Large intestine (tissue), 3 donors: ENCODE measurements around the gene CEP250. TPM values are rescaled to one million over a fixed set of nuclear protein-coding genes. Genes with fewer than 3 reads are reported as not detected.
A peak's percentile ranks its signal among the peaks of the same experiment; 100 is the strongest.
"Not testable (repeated sequence)": the region's sequence is repeated elsewhere in the genome, so short reads cannot be mapped to it uniquely, and the experiment has no call there.

Experiments
- DNase-seq, 2 donors: peaks; one replicate each; pipeline versions ENCODE4 v3.0.0 to v3.0.0-alpha.2; 2013
- H3K27ac ChIP-seq: one replicate; pipeline ENCODE4 v1.5.1; 2013; ENCODE audit warnings: low read length
- H3K27me3 ChIP-seq: 2 replicates; pipeline ENCODE4 v1.6.1; 2013; ENCODE audit warnings: low read length; ENCODE audit not compliant: control insufficient read depth, insufficient read depth
- H3K36me3 ChIP-seq: 2 replicates; pipeline ENCODE4 v1.6.1; 2013; ENCODE audit warnings: low read length; ENCODE audit not compliant: control insufficient read depth, insufficient read depth
- H3K4me1 ChIP-seq: one replicate; pipeline ENCODE4 v1.6.1; 2013; ENCODE audit warnings: low read length; ENCODE audit not compliant: control insufficient read depth, insufficient read depth
- H3K4me3 ChIP-seq: one replicate; pipeline ENCODE4 v1.5.1; 2013; ENCODE audit warnings: low read length
- H3K9me3 ChIP-seq: one replicate; pipeline ENCODE4 v1.6.1; 2013; ENCODE audit warnings: mild to moderate bottlenecking, low read depth, low read length, moderate library complexity; ENCODE audit not compliant: control insufficient read depth
- WGBS: methylation state at CpG from one replicate; pipeline ENCODE4 v1.1.5; 2013; ENCODE audit warnings: low lambda C conversion rate; ENCODE audit not compliant: insufficient coverage; 5-methylcytosine and 5-hydroxymethylcytosine counted together
- polyA plus RNA-seq: library from polyadenylated mRNA; unstranded; fragments of 120-200 nt; gene quantifications from one replicate; pipeline ENCODE4 v1.2.1, GENCODE V29; 2013

CEP250 gene
- polyA plus RNA-seq, 1 donor: 31.0 TPM

GRCh38 chr20:35506872-35507638 is 51.7 kb downstream of the CEP250 start:
- 83% methylated on average over 1 of the region's 6 CpGs for WGBS
- H3K4me3 ChIP-seq: no peak overlapping the region
- peaks cover 85% of the 10 kb centered on the region for H3K36me3 ChIP-seq
- no peak overlapping the region for H3K27ac ChIP-seq
- H3K27me3 ChIP-seq: no peaks in the 10 kb centered on the region
- H3K4me1 ChIP-seq: no peaks in the 10 kb centered on the region
- no peaks in the 10 kb centered on the region for H3K9me3 ChIP-seq
- no peak for DNase-seq

- Histone ChIP-seq H3K9me3 (no peaks in the 10 kb centered on the region), H3K36me3 (peaks cover 82% of the 10 kb centered on the region), H3K4me3 (no peak overlapping the region), H3K27me3 (no peaks in the 10 kb centered on the region), H3K4me1 (no peaks in the 10 kb centered on the region), H3K27ac (no peak overlapping the region)
- 20% methylated on average over 1 of the region's 10 CpGs for WGBS
- DNase-seq: no peak
Measured at GRCh38 chr20:35508493-35509218, 53.3 kb downstream of the CEP250 start.

GRCh38 chr20:35510951-35511735 is 55.7 kb downstream of the CEP250 start:
- Histone ChIP-seq H3K27ac (no peak overlapping the region), H3K9me3 (no peaks in the 10 kb centered on the region), H3K27me3 (no peaks in the 10 kb centered on the region), H3K4me1 (no peaks in the 10 kb centered on the region), H3K4me3 (no peak overlapping the region), H3K36me3 (peaks cover 75% of the 10 kb centered on the region)
- DNase-seq: no peak
- WGBS: no CpG with 5 or more reads among the region's 12 CpGs

- no peaks in the 10 kb centered on the region for H3K9me3 ChIP-seq
- no CpG with 5 or more reads among the region's 2 CpGs for WGBS
- no peaks in the 10 kb centered on the region for H3K27me3 ChIP-seq
- no peak overlapping the region for H3K27ac ChIP-seq
- H3K4me1 ChIP-seq: no peaks in the 10 kb centered on the region
- peaks cover 71% of the 10 kb centered on the region for H3K36me3 ChIP-seq
- DNase-seq: peak in 1 of 2 donors; percentile 13
- no peak overlapping the region for H3K4me3 ChIP-seq
Measured at GRCh38 chr20:35511814-35512420, 56.5 kb downstream of the CEP250 start.

- DNase-seq: no peak
- WGBS: no CpG with 5 or more reads among the region's 11 CpGs
- no peak overlapping the region for H3K27ac ChIP-seq
- H3K4me3 ChIP-seq: no peak overlapping the region
- H3K4me1 ChIP-seq: no peaks in the 10 kb centered on the region
- H3K36me3 ChIP-seq: peaks cover 48% of the 10 kb centered on the region
- no peaks in the 10 kb centered on the region for H3K9me3 ChIP-seq
- no peaks in the 10 kb centered on the region for H3K27me3 ChIP-seq
Measured at GRCh38 chr20:35514371-35514932, 59.1 kb downstream of the CEP250 start.

- H3K27me3 ChIP-seq: no peaks in the 10 kb centered on the region
- WGBS: no CpG with 5 or more reads among the region's 4 CpGs
- H3K4me3 ChIP-seq: no peak overlapping the region
- H3K27ac ChIP-seq: no peak overlapping the region
- DNase-seq: no peak
- no peaks in the 10 kb centered on the region for H3K9me3 ChIP-seq
- peaks cover 39% of the 10 kb centered on the region for H3K36me3 ChIP-seq
- H3K4me1 ChIP-seq: no peaks in the 10 kb centered on the region
Measured at GRCh38 chr20:35515341-35515740, 59.9 kb downstream of the CEP250 start.

- WGBS: no CpG with 5 or more reads among the region's 3 CpGs
- Histone ChIP-seq H3K27ac (no peak overlapping the region), H3K4me1 (no peaks in the 10 kb centered on the region), H3K4me3 (no peak overlapping the region), H3K27me3 (no peaks in the 10 kb centered on the region), H3K9me3 (no peaks in the 10 kb centered on the region), H3K36me3 (peaks cover 37% of the 10 kb centered on the region)
- DNase-seq: no peak
Measured at GRCh38 chr20:35515949-35516645, 60.7 kb downstream of the CEP250 start.

- no peaks in the 10 kb centered on the region for H3K4me1 ChIP-seq
- no peak overlapping the region for H3K27ac ChIP-seq
- no peaks in the 10 kb centered on the region for H3K27me3 ChIP-seq
- no peak overlapping the region for H3K4me3 ChIP-seq
- DNase-seq: no peak
- WGBS: no CpG with 5 or more reads among the region's 1 CpG
- peaks cover 26% of the 10 kb centered on the region for H3K36me3 ChIP-seq
- H3K9me3 ChIP-seq: no peaks in the 10 kb centered on the region
Measured at GRCh38 chr20:35517125-35517524, 61.7 kb downstream of the CEP250 start.

GRCh38 chr20:35517767-35518166 is 62.4 kb downstream of the CEP250 start:
- H3K36me3 ChIP-seq: peaks cover 20% of the 10 kb centered on the region
- not testable (repeated sequence) for DNase-seq, H3K27me3 ChIP-seq, H3K27ac ChIP-seq, H3K4me1 ChIP-seq, H3K9me3 ChIP-seq, H3K4me3 ChIP-seq
- WGBS: 83% methylated on average over 2 of the region's 5 CpGs
